Measurements from ENCODE around the gene MLH3.

The MLH3 gene

DNA sequence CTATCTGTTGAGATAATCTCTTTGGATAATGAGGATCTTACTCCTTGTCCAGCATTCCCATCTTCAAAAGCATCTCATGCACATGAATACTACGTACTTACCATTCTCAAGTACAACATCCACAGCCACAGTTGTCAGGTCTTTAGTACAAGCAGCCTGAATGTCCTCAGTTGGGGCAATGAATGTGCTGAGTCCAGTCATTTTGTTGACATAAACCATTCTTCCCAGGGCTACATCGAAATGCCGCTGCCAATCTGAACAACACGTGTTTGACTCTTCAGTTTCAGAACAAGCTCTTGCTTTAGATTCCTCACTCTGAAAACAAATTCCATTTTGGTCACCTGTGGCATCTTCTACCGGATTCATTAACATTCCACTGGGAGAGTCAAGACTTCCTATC, 5.0 kb downstream of the MLH3 start:
- Histone ChIP-seq H4K8ac (ENCODE audit: low read depth, low read length) (no peak overlapping the region), H3K4me3 (ENCODE audit: low read length in 2 of 2) (no peak overlapping the region), H3K27ac (replicated peaks; ENCODE audit: low read length) (no peak overlapping the region), H3K27me3 (ENCODE audit: control insufficient read depth in 3 of 3, insufficient read depth in 3 of 3, low read depth in 1 of 3, low read length in 3 of 3) (no peaks in the 10 kb centered on the region), H2BK12ac (ENCODE audit: low read length) (no peak overlapping the region), H3K4ac (ENCODE audit: low read length) (no peak overlapping the region), H3K36me3 (replicated peaks in 1 of 2; ENCODE audit: control insufficient read depth in 2 of 2, insufficient read depth in 2 of 2, low read length in 2 of 2) (peaks cover 0 to 1% of the 10 kb centered on the region in 2 donors), H3K9ac (ENCODE audit: low read depth, low read length, poor library complexity) (no peak overlapping the region), H3K9me3 (replicated peaks in 1 of 2; ENCODE audit: control insufficient read depth in 2 of 2, insufficient read depth in 1 of 2, low read depth in 1 of 2, low read length in 2 of 2) (peaks cover 0 to 3% of the 10 kb centered on the region in 2 donors), H2AK5ac (ENCODE audit: low read depth, low read length) (no peak overlapping the region), H2BK120ac (ENCODE audit: low read depth, low read length) (no peak overlapping the region), H4K91ac (ENCODE audit: low read depth, low read length, poor library complexity) (no peak overlapping the region), H3K4me1 (ENCODE audit: control insufficient read depth in 2 of 2, insufficient read depth in 1 of 2, low read depth in 1 of 2, low read length in 2 of 2) (no peaks in the 10 kb centered on the region), H3K4me2 (ENCODE audit: insufficient read depth, low read length, poor library complexity, severe bottlenecking) (no peak overlapping the region), H3K14ac (ENCODE audit: low read length) (no peak overlapping the region), H2BK5ac (ENCODE audit: low read length) (no peak overlapping the region), H3K23ac (ENCODE audit: low read depth, low read length, poor library complexity) (no peak overlapping the region), H3K18ac (ENCODE audit: low read length) (no peak overlapping the region), H3K79me1 (ENCODE audit: low read depth, low read length) (no peaks in the 10 kb centered on the region), H2BK15ac (ENCODE audit: low read length) (no peak overlapping the region), H2AFZ (ENCODE audit: low read length) (no peak overlapping the region)
- no CpG with 5 or more reads among the region's 5 CpGs for WGBS, 2 donors (ENCODE audit: extremely low coverage in 2 of 2, insufficient read length in 2 of 2, insufficient replicate concordance in 1 of 2)
- DNase-seq (ENCODE audit: low spot score), result no peak

DNA sequence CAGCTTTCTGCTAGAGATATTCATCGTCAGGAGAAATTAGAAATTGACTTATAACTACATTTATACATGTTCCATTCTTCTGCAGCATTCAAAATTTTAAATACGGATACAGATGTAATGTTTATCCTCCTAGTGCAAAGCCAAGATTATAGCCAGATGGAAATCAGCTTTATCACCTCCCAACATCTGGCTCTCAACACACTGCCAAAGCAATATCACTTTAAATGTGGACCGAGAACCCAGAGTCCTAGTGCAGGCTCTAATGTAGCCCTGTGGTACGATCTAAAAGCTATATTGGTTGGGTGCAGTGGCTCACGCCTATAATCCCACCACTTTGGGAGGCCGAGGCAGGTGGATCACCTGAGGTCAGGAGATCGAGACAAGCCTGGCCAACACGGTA, 6.5 kb downstream of the MLH3 start:
- no peak overlapping the region for H2BK12ac ChIP-seq (ENCODE audit: low read length)
- no peaks in the 10 kb centered on the region for H3K9me3 ChIP-seq (replicated peaks in 1 of 2; ENCODE audit: control insufficient read depth in 2 of 2, insufficient read depth in 1 of 2, low read depth in 1 of 2, low read length in 2 of 2)
- no peak for DNase-seq (ENCODE audit: low spot score)
- no peaks in the 10 kb centered on the region for H3K4me1 ChIP-seq (ENCODE audit: control insufficient read depth in 2 of 2, insufficient read depth in 1 of 2, low read depth in 1 of 2, low read length in 2 of 2)
- H3K14ac ChIP-seq (ENCODE audit: low read length), result no peak overlapping the region
- H3K4ac ChIP-seq (ENCODE audit: low read length), result no peak overlapping the region
- no peak overlapping the region for H2AFZ ChIP-seq (ENCODE audit: low read length)
- H3K79me1 ChIP-seq (ENCODE audit: low read depth, low read length), result no peaks in the 10 kb centered on the region
- H3K4me3 ChIP-seq (ENCODE audit: low read length in 2 of 2), result no peak overlapping the region
- H3K18ac ChIP-seq (ENCODE audit: low read length), result no peak overlapping the region
- H2BK15ac ChIP-seq (ENCODE audit: low read length), result no peak overlapping the region
- no peak overlapping the region for H3K27ac ChIP-seq (replicated peaks; ENCODE audit: low read length)
- no CpG with 5 or more reads among the region's 8 CpGs for WGBS, 2 donors (ENCODE audit: extremely low coverage in 2 of 2, insufficient read length in 2 of 2, insufficient replicate concordance in 1 of 2)
- no peak overlapping the region for H2BK120ac ChIP-seq (ENCODE audit: low read depth, low read length)
- no peak overlapping the region for H3K9ac ChIP-seq (ENCODE audit: low read depth, low read length, poor library complexity)
- no peak overlapping the region for H3K4me2 ChIP-seq (ENCODE audit: insufficient read depth, low read length, poor library complexity, severe bottlenecking)
- H2BK5ac ChIP-seq (ENCODE audit: low read length), result no peak overlapping the region
- peaks cover 0 to 1% of the 10 kb centered on the region in 2 donors for H3K36me3 ChIP-seq (replicated peaks in 1 of 2; ENCODE audit: control insufficient read depth in 2 of 2, insufficient read depth in 2 of 2, low read length in 2 of 2)
- no peaks in the 10 kb centered on the region for H3K27me3 ChIP-seq (ENCODE audit: control insufficient read depth in 3 of 3, insufficient read depth in 3 of 3, low read depth in 1 of 3, low read length in 3 of 3)
- no peak overlapping the region for H3K23ac ChIP-seq (ENCODE audit: low read depth, low read length, poor library complexity)
- H4K8ac ChIP-seq (ENCODE audit: low read depth, low read length), result no peak overlapping the region
- H4K91ac ChIP-seq (ENCODE audit: low read depth, low read length, poor library complexity), result no peak overlapping the region
- H2AK5ac ChIP-seq (ENCODE audit: low read depth, low read length), result no peak overlapping the region

DNA sequence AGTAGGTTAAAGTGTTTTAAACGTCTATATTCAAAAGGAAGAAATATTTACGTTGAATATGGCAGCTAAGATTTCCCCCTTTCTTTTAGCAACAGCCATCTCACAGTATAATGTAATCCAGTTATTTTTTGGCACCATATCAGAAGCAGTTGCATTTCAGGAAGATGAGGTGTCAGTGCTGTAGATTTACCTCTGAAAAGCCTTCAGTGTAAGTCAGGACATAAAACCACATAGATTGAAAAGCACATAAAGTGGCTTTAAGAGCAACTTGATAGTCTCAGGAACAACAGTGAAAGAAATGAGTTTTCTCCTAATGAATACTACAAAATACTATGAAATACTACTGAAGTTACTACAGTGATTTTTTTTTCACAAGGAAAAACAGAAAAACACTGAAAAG, 6.9 kb downstream of the MLH3 start:
- Histone ChIP-seq H2BK120ac (ENCODE audit: low read depth, low read length) (no peak overlapping the region), H2AK5ac (ENCODE audit: low read depth, low read length) (no peak overlapping the region), H3K23ac (ENCODE audit: low read depth, low read length, poor library complexity) (no peak overlapping the region), H3K4ac (ENCODE audit: low read length) (no peak overlapping the region), H3K18ac (ENCODE audit: low read length) (no peak overlapping the region), H2AFZ (ENCODE audit: low read length) (no peak overlapping the region), H3K4me2 (ENCODE audit: insufficient read depth, low read length, poor library complexity, severe bottlenecking) (no peak overlapping the region), H2BK5ac (ENCODE audit: low read length) (no peak overlapping the region), H3K36me3 (replicated peaks in 1 of 2; ENCODE audit: control insufficient read depth in 2 of 2, insufficient read depth in 2 of 2, low read length in 2 of 2) (peaks cover 0 to 1% of the 10 kb centered on the region in 2 donors), H3K27me3 (ENCODE audit: control insufficient read depth in 3 of 3, insufficient read depth in 3 of 3, low read depth in 1 of 3, low read length in 3 of 3) (no peaks in the 10 kb centered on the region), H4K91ac (ENCODE audit: low read depth, low read length, poor library complexity) (no peak overlapping the region), H3K4me3 (ENCODE audit: low read length in 2 of 2) (no peak overlapping the region), H3K9ac (ENCODE audit: low read depth, low read length, poor library complexity) (no peak overlapping the region), H3K79me1 (ENCODE audit: low read depth, low read length) (no peaks in the 10 kb centered on the region), H2BK12ac (ENCODE audit: low read length) (no peak overlapping the region), H2BK15ac (ENCODE audit: low read length) (no peak overlapping the region), H4K8ac (ENCODE audit: low read depth, low read length) (no peak overlapping the region), H3K14ac (ENCODE audit: low read length) (no peak overlapping the region), H3K4me1 (ENCODE audit: control insufficient read depth in 2 of 2, insufficient read depth in 1 of 2, low read depth in 1 of 2, low read length in 2 of 2) (no peaks in the 10 kb centered on the region), H3K27ac (replicated peaks; ENCODE audit: low read length) (no peak overlapping the region), H3K9me3 (replicated peaks in 1 of 2; ENCODE audit: control insufficient read depth in 2 of 2, insufficient read depth in 1 of 2, low read depth in 1 of 2, low read length in 2 of 2) (no peaks in the 10 kb centered on the region)
- no peak for DNase-seq (ENCODE audit: low spot score)
- no CpG with 5 or more reads among the region's 2 CpGs for WGBS, 2 donors (ENCODE audit: extremely low coverage in 2 of 2, insufficient read length in 2 of 2, insufficient replicate concordance in 1 of 2)

DNA sequence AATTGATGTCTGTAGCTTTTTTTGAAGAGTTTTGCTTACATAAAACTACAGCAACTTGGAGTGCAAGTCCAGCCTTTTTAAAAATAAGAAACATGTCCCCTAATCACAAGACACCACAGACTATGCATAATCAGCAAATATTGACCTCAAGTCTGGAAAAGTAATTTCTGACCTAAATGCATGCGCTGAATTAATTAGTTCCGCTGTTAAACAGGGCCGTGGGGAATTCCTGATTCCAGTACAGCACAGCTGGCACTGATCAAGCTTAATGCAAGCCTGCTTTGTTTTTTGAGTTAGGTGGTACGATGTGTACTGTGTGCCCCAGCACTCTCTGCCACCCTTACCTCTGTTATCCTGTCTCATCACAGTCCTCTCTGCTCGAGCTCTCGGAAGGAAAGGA, 9.2 kb downstream of the MLH3 start:
- no peaks in the 10 kb centered on the region for H3K79me1 ChIP-seq (ENCODE audit: low read depth, low read length)
- H2BK12ac ChIP-seq (ENCODE audit: low read length), result no peak overlapping the region
- no peak overlapping the region for H2AFZ ChIP-seq (ENCODE audit: low read length)
- H2BK120ac ChIP-seq (ENCODE audit: low read depth, low read length), result no peak overlapping the region
- no peak overlapping the region for H3K14ac ChIP-seq (ENCODE audit: low read length)
- H3K9ac ChIP-seq (ENCODE audit: low read depth, low read length, poor library complexity), result no peak overlapping the region
- H2BK15ac ChIP-seq (ENCODE audit: low read length), result no peak overlapping the region
- no peak overlapping the region for H3K27ac ChIP-seq (replicated peaks; ENCODE audit: low read length)
- H3K4me1 ChIP-seq (ENCODE audit: control insufficient read depth in 2 of 2, insufficient read depth in 1 of 2, low read depth in 1 of 2, low read length in 2 of 2), result no peaks in the 10 kb centered on the region
- no CpG with 5 or more reads among the region's 6 CpGs for WGBS, 2 donors (ENCODE audit: extremely low coverage in 2 of 2, insufficient read length in 2 of 2, insufficient replicate concordance in 1 of 2)
- no peak overlapping the region for H3K4me3 ChIP-seq (ENCODE audit: low read length in 2 of 2)
- H2BK5ac ChIP-seq (ENCODE audit: low read length), result no peak overlapping the region
- H3K23ac ChIP-seq (ENCODE audit: low read depth, low read length, poor library complexity), result no peak overlapping the region
- H3K36me3 ChIP-seq (replicated peaks in 1 of 2; ENCODE audit: control insufficient read depth in 2 of 2, insufficient read depth in 2 of 2, low read length in 2 of 2), result peaks cover 1 to 5% of the 10 kb centered on the region in 2 donors
- DNase-seq (ENCODE audit: low spot score), result no peak
- H4K91ac ChIP-seq (ENCODE audit: low read depth, low read length, poor library complexity), result no peak overlapping the region
- no peak overlapping the region for H4K8ac ChIP-seq (ENCODE audit: low read depth, low read length)
- H3K4ac ChIP-seq (ENCODE audit: low read length), result no peak overlapping the region
- no peaks in the 10 kb centered on the region for H3K9me3 ChIP-seq (replicated peaks in 1 of 2; ENCODE audit: control insufficient read depth in 2 of 2, insufficient read depth in 1 of 2, low read depth in 1 of 2, low read length in 2 of 2)
- H3K18ac ChIP-seq (ENCODE audit: low read length), result no peak overlapping the region
- no peak overlapping the region for H3K4me2 ChIP-seq (ENCODE audit: insufficient read depth, low read length, poor library complexity, severe bottlenecking)
- H2AK5ac ChIP-seq (ENCODE audit: low read depth, low read length), result no peak overlapping the region
- H3K27me3 ChIP-seq (ENCODE audit: control insufficient read depth in 3 of 3, insufficient read depth in 3 of 3, low read depth in 1 of 3, low read length in 3 of 3), result no peaks in the 10 kb centered on the region

Measured in neuronal stem cell (in vitro differentiated cells).